Endothelial cell of umbilical vein (primary cell): ENCODE measurements around the gene EFS. TPM values are rescaled to one million over a fixed set of nuclear protein-coding genes. Genes with fewer than 3 reads are reported as not detected.
"Not testable (repeated sequence)": the region's sequence is repeated elsewhere in the genome, so short reads cannot be mapped to it uniquely, and the experiment has no call there.

Source experiments
- BruUV-seq: library from RNA; stranded (reverse); fragments of 400-500 nt; replicated peaks from 2 replicates; lab custom pipeline; 2021; lab: Mats Ljungman, UMichigan
- CTCF ChIA-PET: fragments of 300-600, 350-600 bp; sonication (Branson Sonifier 250); formaldehyde crosslinking; loops from one replicate; lab custom pipeline; 2021; ENCODE audit warnings: antibody characterized with exemption, inconsistent platforms; lab: Charles Lee
- POLR2A ChIA-PET: fragments of 300-600, 350-600 bp; sonication (Branson Sonifier 250); formaldehyde crosslinking; loops from one replicate; lab custom pipeline; 2021; ENCODE audit warnings: antibody characterized with exemption, inconsistent platforms; lab: Charles Lee
- DNase-seq: peaks from one replicate; pipeline ENCODE4 v3.0.0-alpha.2; 2011; ENCODE audit warnings: low read depth, low spot score
- FAIRE-seq: peaks from 2 replicates; lab custom pipeline; 2011; peaks lifted over from hg19 to GRCh38; lab: Jason Lieb, UNC
- H2AFZ ChIP-seq: 2 replicates; pipeline ENCODE4 v1.6.0; 2012; ENCODE audit warnings: low read depth, low read length, control low read depth, inconsistent platforms
- H3K27ac ChIP-seq: 2 replicates; pipeline ENCODE4 v1.5.1; 2011; ENCODE audit warnings: low read depth, mild to moderate bottlenecking, control low read depth, low read length, moderate library complexity; ENCODE audit not compliant: insufficient read depth
- H3K27me3 ChIP-seq, 2 experiments: 2 replicates each; pipeline versions ENCODE4 v1.6.0 to v1.6.1; 2011; ENCODE audit warnings: low read length in 2 of 2, mixed read lengths in 1 of 2; ENCODE audit not compliant: control insufficient read depth in 2 of 2, insufficient read depth in 2 of 2
- H3K36me3 ChIP-seq, 2 experiments: 2 replicates in 1 of 2; 3 replicates in 1 of 2; pipeline ENCODE4 v1.5.1; 2011; ENCODE audit warnings: low read length in 2 of 2, mild to moderate bottlenecking in 1 of 2, moderate library complexity in 1 of 2; ENCODE audit not compliant: control insufficient read depth in 2 of 2, insufficient read depth in 2 of 2; ENCODE audit errors: extremely low read depth in 1 of 2
- H3K4me1 ChIP-seq: 3 replicates; pipeline ENCODE4 v1.5.1; 2011; ENCODE audit warnings: mild to moderate bottlenecking, low read length; ENCODE audit not compliant: control insufficient read depth, insufficient read depth; ENCODE audit errors: extremely low read depth
- H3K4me2 ChIP-seq: 2 replicates; pipeline ENCODE4 v1.6.1; 2011; ENCODE audit warnings: low read length, control low read depth, mixed read lengths; ENCODE audit not compliant: insufficient read depth
- H3K4me3 ChIP-seq, 3 experiments: fragments of 200-600 bp in 1 of 3; sonication (generic), shearing (Covaris generic) in 1 of 3; replicated peaks in 1 of 3; 2 replicates each; pipeline ENCODE4 v1.5.1; 2011 to 2016; ENCODE audit warnings: control low read depth in 3 of 3, low read length in 3 of 3, mild to moderate bottlenecking in 2 of 3, inconsistent platforms in 1 of 3, low read depth in 1 of 3, moderate library complexity in 1 of 3; ENCODE audit not compliant: insufficient read depth in 1 of 3
- H3K79me2 ChIP-seq: 2 replicates; pipeline ENCODE4 v1.6.0; 2012; ENCODE audit warnings: low read length, inconsistent platforms; ENCODE audit not compliant: control insufficient read depth, insufficient read depth
- H3K9ac ChIP-seq: replicated peaks from 2 replicates; pipeline ENCODE3; 2011; ENCODE audit warnings: low read length, control low read depth; ENCODE audit not compliant: insufficient read depth; ENCODE audit errors: extremely low read depth
- H3K9me1 ChIP-seq: replicated peaks from 3 replicates; pipeline ENCODE4 v1.6.0; 2011; ENCODE audit warnings: mild to moderate bottlenecking, low read length; ENCODE audit not compliant: control insufficient read depth, insufficient read depth; ENCODE audit errors: extremely low read depth
- H3K9me3 ChIP-seq: replicated peaks from 2 replicates; pipeline ENCODE4 v1.5.1; 2012; ENCODE audit warnings: low read length, inconsistent platforms; ENCODE audit not compliant: control insufficient read depth, insufficient read depth
- H4K20me1 ChIP-seq: replicated peaks from 2 replicates; pipeline ENCODE3; 2011; ENCODE audit warnings: mild to moderate bottlenecking, low read length; ENCODE audit not compliant: control insufficient read depth, insufficient read depth; ENCODE audit errors: extremely low read depth
- EZH2 ChIP-seq: IDR thresholded peaks from 2 replicates; pipeline ENCODE4 v1.6.1; 2012; ENCODE audit warnings: borderline replicate concordance, low read depth, mild to moderate bottlenecking, moderate library complexity, low read length, inconsistent platforms; ENCODE audit not compliant: severe bottlenecking
- FOS ChIP-seq: IDR thresholded peaks from 2 replicates; pipeline ENCODE4 v1.6.1; 2011; ENCODE audit warnings: mild to moderate bottlenecking, low read length, moderate library complexity, borderline replicate concordance; ENCODE audit not compliant: insufficient read depth
- GATA2 ChIP-seq: IDR thresholded peaks from 2 replicates; pipeline ENCODE4 v1.7.0; 2011; ENCODE audit warnings: low read depth, mild to moderate bottlenecking, moderate library complexity, mixed read lengths, low read length; ENCODE audit not compliant: insufficient read length, insufficient read depth
- JUN ChIP-seq: IDR thresholded peaks from 2 replicates; pipeline ENCODE4 v1.6.1; 2011; ENCODE audit warnings: borderline replicate concordance, low read depth; ENCODE audit not compliant: insufficient read length, insufficient read depth
- MYC ChIP-seq: IDR thresholded peaks from one replicate; pipeline ENCODE4 v1.6.1; 2011; ENCODE audit warnings: mild to moderate bottlenecking, low read depth, low read length
- POLR2A ChIP-seq: IDR thresholded peaks from 2 replicates; pipeline ENCODE4 v1.6.1; 2012; ENCODE audit warnings: low read depth, mild to moderate bottlenecking, control low read depth, low read length
- POLR2AphosphoS5 ChIP-seq: IDR thresholded peaks from 2 replicates; pipeline ENCODE4 v1.6.1; 2012; ENCODE audit warnings: low read depth, mild to moderate bottlenecking, control low read depth, low read length, moderate library complexity; ENCODE audit not compliant: insufficient read depth
- dilution Hi-C: fragments of 300-500 bp; cut with MboI; formaldehyde crosslinking; loops from one replicate; pipeline ENCODE4 v1.15.0; 2019; ENCODE audit warnings: low sequenced_read_pairs; ENCODE audit not compliant: extremely low pct_ligation_motif_present
- intact Hi-C: fragments of 100-400 bp; cut with micrococcal nuclease; formaldehyde crosslinking; loops from one replicate; pipeline ENCODE4 v1.10.0; 2022
- polyA plus RNA-seq, 4 experiments: library from polyadenylated mRNA; depleted of rRNA in 3 of 4; stranded (reverse) in 3 of 4; unstranded in 1 of 4; fragments of >200 nt; gene quantifications; 2 replicates each; pipeline versions ENCODE4 v1.2.1 to v1.2.3, GENCODE V29; 2011 to 2012; ENCODE audit warnings: missing spikeins in 1 of 4
- total RNA-seq: library from RNA; stranded (reverse); gene quantifications from 2 replicates; pipeline ENCODE4 v1.2.3, GENCODE V29; 2021
- TF ChIP-seq, protein P1 (sequence below): IDR thresholded peaks from 2 replicates; pipeline ENCODE4 v1.6.1; 2011; ENCODE audit not compliant: insufficient read depth, insufficient read length
- TF ChIP-seq, protein P2 (sequence below), 2 donors: IDR thresholded peaks; 1 replicate in 1 of 2; 2 replicates in 1 of 2; pipeline ENCODE4 v1.5.1; 2011; ENCODE audit warnings: low read length in 2 of 2, mild to moderate bottlenecking in 2 of 2, moderate library complexity in 2 of 2, control low read depth in 1 of 2, inconsistent platforms in 1 of 2, low read depth in 1 of 2; ENCODE audit not compliant: insufficient read depth in 1 of 2; ENCODE audit errors: extremely low read depth in 1 of 2

The EFS gene
- total and polyA plus RNA-seq, 2 donors (not counting 3 experiments of a cell fraction or from before 2014, with no cell fraction given) = 0.03 to 0.13 TPM

DNA sequence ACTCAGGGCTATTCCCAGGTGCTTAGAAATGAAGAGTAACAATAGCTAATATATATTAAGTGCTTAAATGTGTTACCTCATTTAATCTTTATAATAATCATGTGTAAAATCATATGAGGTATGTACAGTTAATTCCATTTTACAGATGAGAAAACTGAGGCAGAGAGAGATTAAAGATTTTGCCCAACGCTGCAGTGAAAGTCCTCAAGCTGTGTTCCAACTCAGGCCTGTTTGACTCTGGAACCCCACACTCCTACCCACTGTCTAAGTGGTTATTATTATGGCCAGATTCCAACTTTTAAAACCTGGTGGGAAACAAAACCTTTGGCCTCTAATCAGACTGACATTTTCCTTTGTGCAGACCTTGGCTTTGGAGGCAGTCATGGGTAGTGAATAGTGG is 22.0 kb upstream of the EFS start:
- intact Hi-C loops = no loop called here
- no peak overlapping the region for H2AFZ ChIP-seq
- H3K27me3 ChIP-seq = no peaks in the 10 kb centered on the region
- ChIA-PET POLR2A (no interaction called here), CTCF (no interaction called here)
- no peaks in the 10 kb centered on the region for H3K4me1 ChIP-seq
- no peaks in the 10 kb centered on the region for H3K79me2 ChIP-seq
- no peak for DNase-seq
- FAIRE-seq = no peak
- H3K27ac ChIP-seq = no peak overlapping the region
- TF ChIP-seq, protein P1, sequence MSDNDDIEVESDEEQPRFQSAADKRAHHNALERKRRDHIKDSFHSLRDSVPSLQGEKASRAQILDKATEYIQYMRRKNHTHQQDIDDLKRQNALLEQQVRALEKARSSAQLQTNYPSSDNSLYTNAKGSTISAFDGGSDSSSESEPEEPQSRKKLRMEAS = no peak
- TF ChIP-seq JUN = no peak
- TF ChIP-seq MYC = no peak
- TF ChIP-seq POLR2AphosphoS5 = no peak
- TF ChIP-seq EZH2 = no peak
- no peak for TF ChIP-seq GATA2
- TF ChIP-seq FOS = no peak
- TF ChIP-seq, protein P2, sequence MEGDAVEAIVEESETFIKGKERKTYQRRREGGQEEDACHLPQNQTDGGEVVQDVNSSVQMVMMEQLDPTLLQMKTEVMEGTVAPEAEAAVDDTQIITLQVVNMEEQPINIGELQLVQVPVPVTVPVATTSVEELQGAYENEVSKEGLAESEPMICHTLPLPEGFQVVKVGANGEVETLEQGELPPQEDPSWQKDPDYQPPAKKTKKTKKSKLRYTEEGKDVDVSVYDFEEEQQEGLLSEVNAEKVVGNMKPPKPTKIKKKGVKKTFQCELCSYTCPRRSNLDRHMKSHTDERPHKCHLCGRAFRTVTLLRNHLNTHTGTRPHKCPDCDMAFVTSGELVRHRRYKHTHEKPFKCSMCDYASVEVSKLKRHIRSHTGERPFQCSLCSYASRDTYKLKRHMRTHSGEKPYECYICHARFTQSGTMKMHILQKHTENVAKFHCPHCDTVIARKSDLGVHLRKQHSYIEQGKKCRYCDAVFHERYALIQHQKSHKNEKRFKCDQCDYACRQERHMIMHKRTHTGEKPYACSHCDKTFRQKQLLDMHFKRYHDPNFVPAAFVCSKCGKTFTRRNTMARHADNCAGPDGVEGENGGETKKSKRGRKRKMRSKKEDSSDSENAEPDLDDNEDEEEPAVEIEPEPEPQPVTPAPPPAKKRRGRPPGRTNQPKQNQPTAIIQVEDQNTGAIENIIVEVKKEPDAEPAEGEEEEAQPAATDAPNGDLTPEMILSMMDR (IDR thresholded peaks at IDR 0.05; ENCODE audit: extremely low read depth in 1 of 2, insufficient read depth in 1 of 2, low read depth in 1 of 2, low read length in 2 of 2) = no peak
- TF ChIP-seq POLR2A = no peak
- H4K20me1 ChIP-seq = no peaks in the 10 kb centered on the region
- H3K9me1 ChIP-seq = no peaks in the 10 kb centered on the region
- no peaks in the 10 kb centered on the region for H3K36me3 ChIP-seq
- no peak overlapping the region for H3K4me3 ChIP-seq
- H3K4me2 ChIP-seq = no peak overlapping the region
- H3K9ac ChIP-seq = no peak overlapping the region
- dilution Hi-C loops = no loop called here
- BruUV-seq = no TSS peak
- no peaks in the 10 kb centered on the region for H3K9me3 ChIP-seq

DNA sequence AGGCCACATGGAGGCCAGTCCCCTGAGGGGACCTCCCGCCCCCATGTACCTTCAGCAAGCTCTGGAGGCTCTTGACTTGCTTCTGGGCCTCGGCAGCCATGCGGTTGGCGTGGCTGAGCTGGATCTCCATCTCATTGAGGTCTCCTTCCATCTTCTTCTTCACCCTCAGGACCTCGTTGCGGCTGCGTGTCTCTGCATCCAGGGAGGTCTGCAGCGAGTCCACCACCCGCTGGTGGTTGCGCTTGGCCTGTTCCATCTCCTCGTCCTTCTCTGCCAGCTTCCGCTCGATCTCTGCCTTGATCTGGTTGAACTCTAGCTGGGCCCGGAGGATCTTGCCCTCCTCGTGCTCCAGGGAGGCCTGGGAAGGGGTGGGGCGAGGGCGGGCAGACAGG is 21.3 kb upstream of the EFS start:
- dilution Hi-C loops, H3K27ac ChIP-seq, DNase-seq, POLR2A ChIA-PET, CTCF ChIA-PET, H2AFZ ChIP-seq, H4K20me1 ChIP-seq, H3K27me3 ChIP-seq, H3K4me1 ChIP-seq, H3K4me3 ChIP-seq, H3K9ac ChIP-seq, intact Hi-C loops, BruUV-seq, FAIRE-seq, H3K79me2 ChIP-seq, H3K9me3 ChIP-seq, H3K36me3 ChIP-seq, H3K4me2 ChIP-seq, H3K9me1 ChIP-seq: not testable (repeated sequence)
